GDM1 (cell line): ENCODE results near the gene FOXJ2.
A peak's percentile ranks its signal among the peaks of the same experiment; 100 is the strongest.
"Not testable (repeated sequence)": the region's sequence is repeated elsewhere in the genome, so short reads cannot be mapped to it uniquely, and the experiment has no call there.

Source experiments
- DNase-seq: peaks from one replicate; lab custom pipeline; 2025; lab: John Stamatoyannopoulos, UW

FOXJ2 gene

GRCh38 chr12:8030189-8030588 is 2.3 kb upstream of the FOXJ2 start:
- DNase-seq, result no peak

DNA sequence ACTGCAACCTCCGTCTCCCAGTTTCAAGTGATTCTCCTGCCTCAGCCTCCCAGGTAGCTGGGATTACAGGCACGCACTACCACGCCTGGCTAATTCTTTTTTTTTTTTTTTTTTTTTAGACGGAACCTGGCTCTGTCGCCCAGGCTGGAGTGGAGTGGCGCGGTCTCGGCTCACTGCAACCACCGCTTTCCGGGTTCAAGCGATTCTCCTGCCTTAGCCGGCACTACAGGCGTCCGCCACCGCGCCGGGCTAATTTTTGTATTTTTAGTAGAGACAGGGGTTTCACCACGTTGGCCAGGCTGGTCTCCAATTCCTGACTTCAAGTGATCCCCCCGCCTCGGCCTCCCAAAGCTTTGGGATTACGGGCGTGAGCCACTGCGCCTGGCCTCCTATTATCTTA is 1.5 kb upstream of the FOXJ2 start:
- not testable (repeated sequence) for DNase-seq

DNA sequence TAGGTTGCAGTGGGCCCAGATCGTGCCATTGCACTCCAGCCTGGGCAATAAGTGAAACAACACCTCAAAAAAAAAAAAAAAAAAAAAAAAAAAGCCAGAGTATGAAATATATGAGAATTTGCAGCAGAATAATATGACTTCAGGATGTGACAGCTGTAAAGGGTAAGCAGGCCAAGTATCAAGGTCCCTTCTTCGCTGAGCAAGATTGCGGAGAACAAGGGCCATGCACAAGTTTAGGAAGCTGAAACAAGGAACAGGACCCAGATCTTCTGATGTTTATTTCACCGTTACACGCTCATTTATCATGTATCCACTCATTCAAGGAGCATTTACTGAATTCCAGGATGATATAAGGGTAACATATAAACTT is 659 bp upstream of the FOXJ2 start:
- no peak for DNase-seq

GRCh38 chr12:8033153-8034044 is 883 bp downstream of the FOXJ2 start:
- DNase-seq, result no peak

- DNase-seq, result no peak
Measured at GRCh38 chr12:8034802-8035201, 2.3 kb downstream of the FOXJ2 start.

DNA sequence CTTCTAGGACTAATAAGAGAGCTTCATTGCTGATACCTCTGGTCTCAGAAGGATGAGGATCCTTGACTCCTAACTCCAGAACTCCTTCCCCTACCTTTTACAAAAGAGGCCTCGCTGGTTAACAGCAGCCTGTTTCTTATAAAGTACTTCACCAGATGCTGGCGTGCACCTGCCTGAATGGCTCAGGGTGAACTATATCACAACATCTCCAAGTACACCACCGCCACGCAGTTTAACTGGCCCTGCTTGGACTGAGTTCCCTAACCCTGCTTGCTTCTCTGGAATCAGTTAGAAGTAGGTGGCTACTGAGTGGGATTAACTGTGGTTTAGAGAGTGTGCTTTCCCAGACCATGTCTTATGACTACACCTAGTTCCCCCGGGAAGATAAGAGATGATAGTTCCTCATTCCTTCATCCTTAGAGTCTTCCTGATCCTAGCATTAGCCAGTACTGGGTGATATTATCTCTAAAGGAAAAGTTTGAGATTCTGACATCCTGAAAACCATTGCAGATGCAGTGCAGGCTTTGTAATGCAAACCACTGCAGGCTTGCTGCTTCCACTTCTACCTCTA is 3.0 kb downstream of the FOXJ2 start:
- DNase-seq, result no peak

DNA sequence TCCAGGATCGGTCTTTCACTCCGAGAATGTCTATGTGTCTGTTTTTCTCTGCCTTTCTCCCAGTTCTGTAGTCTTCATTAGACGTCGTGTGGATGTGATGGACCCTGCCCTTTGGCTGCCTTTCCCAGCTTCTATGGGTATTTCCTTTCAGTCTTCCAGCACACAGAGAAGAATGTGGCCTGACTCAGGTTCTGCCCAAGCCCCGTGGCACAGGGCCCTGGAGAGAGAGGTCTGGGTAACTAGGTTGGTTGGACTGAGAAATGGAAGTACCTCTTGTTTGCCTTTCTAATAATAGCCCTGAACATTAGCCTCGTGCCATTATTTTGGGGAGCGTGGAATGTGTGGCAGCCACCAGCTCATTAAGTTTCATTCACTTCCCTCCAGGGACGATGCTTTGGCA is 3.8 kb downstream of the FOXJ2 start:
- DNase-seq, result no peak

DNA sequence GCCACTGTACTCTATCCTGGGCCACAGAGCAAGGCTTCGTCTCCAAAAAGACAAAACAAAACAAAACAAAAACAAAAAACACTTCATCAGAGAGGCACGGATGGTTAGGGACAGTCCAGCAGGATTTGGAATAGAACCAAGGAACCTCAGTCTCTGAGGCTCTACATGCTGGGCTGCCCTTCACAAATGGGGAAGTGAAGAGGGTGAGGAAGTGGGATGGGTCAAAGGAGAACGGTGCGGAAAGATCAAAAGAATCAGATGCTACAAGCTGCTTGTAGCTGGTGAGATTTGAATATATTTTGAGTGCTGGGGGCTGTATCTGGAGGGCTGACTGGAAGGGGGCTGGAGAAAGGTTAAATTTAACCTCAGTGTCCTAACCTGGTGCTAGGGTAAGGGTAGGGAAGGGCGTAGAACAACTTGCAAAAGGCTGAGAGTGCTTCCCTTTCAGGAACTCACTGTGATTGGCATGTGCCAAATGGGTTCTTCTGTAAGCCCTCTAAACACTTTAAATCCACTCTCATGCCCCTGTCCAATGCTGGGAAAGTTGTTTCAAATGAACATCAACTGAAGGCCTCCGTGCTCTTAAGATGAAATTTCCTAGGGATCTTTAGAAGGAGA is 4.6 kb downstream of the FOXJ2 start:
- peak; percentile 44 for DNase-seq

DNA sequence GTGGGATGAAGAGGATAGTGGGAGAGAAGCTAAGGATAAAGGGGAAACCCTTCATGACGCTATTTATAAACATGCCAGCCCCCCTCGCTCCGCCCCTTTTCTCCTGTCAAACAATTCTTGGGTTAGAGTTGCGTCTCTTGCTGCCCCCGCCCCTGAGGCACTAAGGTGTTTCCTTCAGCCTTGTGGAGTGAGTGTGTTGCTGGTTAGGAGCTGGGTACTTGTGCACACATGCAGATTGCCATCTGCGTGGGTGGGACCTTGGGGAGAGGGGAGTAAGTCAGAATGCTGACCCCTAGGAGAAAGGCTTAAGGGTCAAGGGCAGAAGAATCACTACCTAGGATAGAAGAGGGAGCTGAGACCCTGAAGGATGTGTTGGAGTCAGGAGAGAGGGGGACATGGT is 5.4 kb downstream of the FOXJ2 start:
- no peak for DNase-seq

DNA sequence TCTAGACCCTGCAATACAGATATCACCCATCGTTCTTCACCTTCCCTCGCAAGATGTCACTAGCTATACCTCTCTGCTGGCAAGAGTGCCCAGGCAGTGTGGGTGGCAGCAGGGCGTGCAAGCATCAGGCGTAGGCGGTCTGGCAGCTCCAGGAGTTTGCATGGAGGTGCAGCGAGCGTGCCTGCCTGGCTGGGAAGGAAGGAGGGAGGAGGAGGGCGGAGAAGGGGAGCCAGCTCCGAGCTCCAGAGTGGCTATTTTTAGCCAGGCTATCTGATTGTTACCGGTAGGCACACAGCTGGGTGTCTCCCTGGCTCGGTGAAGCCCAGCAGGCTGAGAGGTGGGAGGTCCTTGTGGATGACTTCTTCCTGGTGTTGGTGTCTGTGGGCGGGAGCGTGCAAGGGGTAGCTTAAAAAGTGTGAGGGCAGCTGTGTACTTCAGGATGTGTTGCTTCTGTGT is 6.2 kb downstream of the FOXJ2 start:
- DNase-seq, result no peak

DNA sequence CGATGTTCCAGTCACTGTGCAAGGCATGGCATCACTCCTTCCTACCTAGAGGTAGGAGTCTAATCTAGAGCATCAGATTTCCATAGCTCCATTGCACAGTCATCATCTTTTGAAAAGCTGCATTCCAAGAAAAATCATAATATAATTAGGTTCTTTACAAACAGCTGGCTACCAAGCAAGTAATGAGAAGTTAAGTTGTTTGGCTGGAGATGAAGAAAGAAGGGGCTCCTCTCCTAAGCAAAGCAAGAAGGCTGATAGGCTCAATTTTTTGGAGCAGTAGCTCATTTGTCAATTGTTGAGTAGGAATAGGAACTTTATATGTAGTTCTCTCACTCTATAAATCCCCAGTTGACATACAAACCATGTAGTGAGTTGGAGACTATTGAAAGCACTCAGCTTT is 8.3 kb downstream of the FOXJ2 start:
- DNase-seq, result no peak

GRCh38 chr12:8045952-8046944 is 13.7 kb downstream of the FOXJ2 start:
- DNase-seq, result peak; percentile 39

GRCh38 chr12:8047842-8048241 is 15.3 kb downstream of the FOXJ2 start:
- no peak for DNase-seq

DNA sequence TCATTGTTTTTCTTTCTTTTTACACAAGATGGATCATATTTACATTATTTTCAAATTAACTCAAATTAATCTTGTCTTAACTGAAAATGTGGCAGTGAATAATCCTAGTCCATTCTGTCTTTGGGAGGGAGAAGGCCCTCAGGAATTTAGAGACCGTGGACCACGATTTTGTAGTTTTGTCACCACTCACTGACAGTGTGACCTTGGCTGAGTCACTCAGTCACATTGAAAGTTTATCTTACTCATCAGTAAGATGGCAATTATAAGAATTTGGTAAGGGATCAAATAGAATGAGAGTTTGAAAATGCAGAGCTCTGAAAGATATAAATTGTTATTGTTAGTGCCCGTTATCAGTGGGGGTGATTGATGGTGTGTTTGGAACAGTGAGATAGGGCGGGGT is 16.4 kb downstream of the FOXJ2 start:
- DNase-seq, result no peak

- no peak for DNase-seq
Measured at GRCh38 chr12:8050600-8051250, 18.2 kb downstream of the FOXJ2 start.

DNA sequence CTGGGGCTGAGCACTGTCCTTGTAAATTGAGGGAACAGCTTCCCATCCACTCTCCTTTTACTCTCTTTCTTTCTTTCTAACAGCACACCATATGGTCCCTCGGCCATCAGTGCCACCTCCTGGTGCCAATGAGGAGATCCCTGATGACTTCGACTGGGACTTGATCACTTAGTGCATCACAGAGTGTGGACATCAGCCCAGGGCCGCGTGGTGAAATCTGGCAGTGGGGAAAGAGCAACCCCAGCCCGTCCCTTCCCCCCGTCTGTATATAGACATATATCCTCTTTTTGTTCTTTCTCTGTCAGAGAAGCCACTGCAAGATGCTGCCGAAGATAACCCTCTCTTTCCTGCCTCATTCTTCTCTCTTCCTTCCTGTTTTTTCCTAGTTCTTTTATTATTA is 20.2 kb downstream of the FOXJ2 start:
- DNase-seq, result no peak

DNA sequence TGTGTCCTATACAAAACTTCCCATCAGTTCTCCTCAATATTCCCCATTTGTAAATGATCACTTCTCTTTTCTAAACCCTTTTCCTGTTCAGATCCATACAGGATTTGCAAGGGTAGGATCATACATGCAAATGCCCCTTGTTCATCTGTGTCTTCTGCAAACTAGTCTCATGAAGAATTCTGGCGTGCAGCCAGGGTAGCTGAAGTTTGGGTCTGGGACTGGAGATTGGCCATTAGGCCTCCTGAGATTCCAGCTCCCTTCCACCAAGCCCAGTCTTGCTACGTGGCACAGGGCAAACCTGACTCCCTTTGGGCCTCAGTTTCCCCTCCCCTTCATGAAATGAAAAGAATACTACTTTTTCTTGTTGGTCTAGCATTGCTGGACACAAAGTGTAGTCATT is 22.3 kb downstream of the FOXJ2 start:
- no peak for DNase-seq

DNA sequence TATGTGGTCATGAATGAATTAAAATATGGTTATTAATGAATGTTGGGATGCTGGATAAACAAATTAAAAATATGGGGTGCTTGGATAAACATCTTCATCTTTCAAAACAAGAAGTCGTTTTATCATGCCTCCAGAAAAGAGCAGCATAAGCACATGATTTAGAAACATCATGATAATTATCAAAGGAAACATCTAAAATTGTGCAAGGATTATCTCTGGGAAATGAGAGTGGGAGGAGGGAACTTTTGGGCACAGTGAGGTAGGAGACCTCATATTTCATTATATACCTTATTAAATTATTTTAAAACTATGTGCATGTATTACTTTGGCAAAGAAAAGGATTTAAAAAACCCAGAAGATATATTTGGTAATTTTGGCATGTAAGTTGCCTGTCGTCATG is 24.8 kb downstream of the FOXJ2 start:
- DNase-seq, result no peak

- DNase-seq, result no peak
Measured at GRCh38 chr12:8057839-8058238, 25.3 kb downstream of the FOXJ2 start.

GRCh38 chr12:8058506-8058905 is 26.0 kb downstream of the FOXJ2 start:
- DNase-seq, result no peak

DNA sequence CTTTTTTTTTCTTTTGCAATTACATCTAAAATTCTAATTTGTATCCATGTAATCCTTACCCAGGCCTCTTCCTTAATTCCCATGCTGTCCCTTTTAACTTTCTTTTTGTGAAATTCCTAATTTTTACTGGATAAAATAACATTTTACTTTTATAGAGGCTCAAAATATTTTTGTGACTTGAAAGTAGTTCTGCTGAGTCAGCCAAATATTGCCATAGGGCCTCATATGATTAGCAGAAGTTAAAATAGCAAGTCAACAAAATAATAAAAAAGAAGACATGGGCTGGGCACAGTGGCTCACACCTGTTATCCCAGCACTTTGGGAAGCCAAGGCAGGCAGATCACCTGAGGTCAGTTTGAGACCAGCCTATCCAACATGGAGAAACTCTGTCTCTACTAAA is 31.6 kb downstream of the FOXJ2 start:
- DNase-seq, result no peak
